SJSA1 (cell line): Measurements from ENCODE around the gene SMAD3. TPM values are rescaled to one million over a fixed set of nuclear protein-coding genes. Genes with fewer than 3 reads are reported as not detected.
A peak's percentile ranks its signal among the peaks of the same experiment; 100 is the strongest.
"Not testable (repeated sequence)": the region's sequence is repeated elsewhere in the genome, so short reads cannot be mapped to it uniquely, and the experiment has no call there.

Source experiments
- DNase-seq, 2 experiments: peaks; one replicate each; pipeline ENCODE4 v3.0.0-alpha.2; 2015 to 2020; ENCODE audit warnings: low spot score in 2 of 2, low read depth in 1 of 2
- H3K27ac ChIP-seq: fragments of 250-450 bp; sonication (Bioruptor Pico); 2 replicates; pipeline ENCODE4 v1.5.1; 2020; ENCODE audit warnings: mild to moderate bottlenecking, moderate library complexity
- H3K27me3 ChIP-seq: fragments of 250-450 bp; sonication (Bioruptor Pico); replicated peaks from 2 replicates; pipeline ENCODE4 v1.5.1; 2020; ENCODE audit warnings: mild to moderate bottlenecking, moderate library complexity
- H3K36me3 ChIP-seq: fragments of 250-450 bp; sonication (Bioruptor Pico); 2 replicates; pipeline ENCODE4 v1.5.1; 2020; ENCODE audit warnings: mild to moderate bottlenecking
- H3K4me1 ChIP-seq: fragments of 250-450 bp; sonication (Bioruptor Pico); replicated peaks from 2 replicates; pipeline ENCODE4 v1.6.1; 2021; ENCODE audit warnings: mild to moderate bottlenecking
- H3K4me3 ChIP-seq: fragments of 250-450 bp; sonication (Bioruptor Pico); 2 replicates; pipeline ENCODE4 v1.5.1; 2020; ENCODE audit warnings: mild to moderate bottlenecking
- H3K9me3 ChIP-seq: fragments of 250-450 bp; sonication (Bioruptor Pico); replicated peaks from 2 replicates; pipeline ENCODE4 v1.5.1; 2020; ENCODE audit warnings: mild to moderate bottlenecking
- total RNA-seq: library from RNA; depleted of rRNA; stranded (reverse); fragments of >200 nt; shearing (Covaris generic); gene quantifications from 2 replicates; pipeline ENCODE4 v1.2.3, GENCODE V29; 2014

The SMAD3 gene
- total RNA-seq, 1 experiment from 2014 or later = 22.0 TPM

GRCh38 chr15:67146875-67147381 is 81.5 kb downstream of the SMAD3 start:
- no peak overlapping the region for H3K4me3 ChIP-seq
- H3K27me3 ChIP-seq = no peaks in the 10 kb centered on the region

GRCh38 chr15:67147396-67147949 is 82.1 kb downstream of the SMAD3 start:
- no peak for DNase-seq
- H3K9me3 ChIP-seq = no peaks in the 10 kb centered on the region
- no peaks in the 10 kb centered on the region for H3K27me3 ChIP-seq
- peaks cover 96% of the 10 kb centered on the region for H3K4me1 ChIP-seq
- H3K27ac ChIP-seq = peak overlapping the region; percentile 98
- no peak overlapping the region for H3K4me3 ChIP-seq
- H3K36me3 ChIP-seq = no peaks in the 10 kb centered on the region; the same call in 1 of the 2 replicates

More at GRCh38 chr15:67146875-67147381, 81.5 kb downstream of the SMAD3 start:
- Histone ChIP-seq H3K36me3 (no peaks in the 10 kb centered on the region; the same call in 1 of the 2 replicates), H3K4me1 (peaks cover 96% of the 10 kb centered on the region), H3K27ac (peak overlapping the region; percentile 98), H3K9me3 (no peaks in the 10 kb centered on the region)
- peak; percentile 87 to 93 for DNase-seq

GRCh38 chr15:67148196-67148701 is 82.8 kb downstream of the SMAD3 start:
- H3K9me3 ChIP-seq = no peaks in the 10 kb centered on the region
- no peaks in the 10 kb centered on the region; the same call in 1 of the 2 replicates for H3K36me3 ChIP-seq
- H3K27ac ChIP-seq = peak overlapping the region; percentile 98
- DNase-seq = peak in 1 of 2 experiments; percentile 68
- peaks cover 95% of the 10 kb centered on the region for H3K4me1 ChIP-seq
- no peaks in the 10 kb centered on the region for H3K27me3 ChIP-seq
- H3K4me3 ChIP-seq = no peak overlapping the region

- Histone ChIP-seq H3K9me3 (no peaks in the 10 kb centered on the region), H3K36me3 (no peaks in the 10 kb centered on the region; the same call in 1 of the 2 replicates), H3K27me3 (no peaks in the 10 kb centered on the region)
These were observed 83.8 kb downstream of the SMAD3 start for GRCh38 chr15:67149068-67149772.

GRCh38 chr15:67149773-67150022 is 84.3 kb downstream of the SMAD3 start:
- peak overlapping the region; percentile 11 for H3K4me3 ChIP-seq
- H3K9me3 ChIP-seq = no peaks in the 10 kb centered on the region
- H3K27me3 ChIP-seq = no peaks in the 10 kb centered on the region
- H3K27ac ChIP-seq = peak overlapping the region; percentile 98
- DNase-seq = no peak
- peaks cover under 1% of the 10 kb centered on the region for H3K36me3 ChIP-seq
- peaks cover 94% of the 10 kb centered on the region for H3K4me1 ChIP-seq

More at GRCh38 chr15:67149068-67149772, 83.8 kb downstream of the SMAD3 start:
- no peak for DNase-seq
- peak overlapping the region; percentile 98 for H3K27ac ChIP-seq
- peaks cover 94% of the 10 kb centered on the region for H3K4me1 ChIP-seq
- peak overlapping the region; percentile 11; the same call in 1 of the 2 replicates for H3K4me3 ChIP-seq

GRCh38 chr15:67150023-67150860 is 84.8 kb downstream of the SMAD3 start:
- Histone ChIP-seq H3K36me3 (peaks cover 6% of the 10 kb centered on the region), H3K27ac (peak overlapping the region; percentile 98), H3K9me3 (no peaks in the 10 kb centered on the region), H3K4me3 (peak overlapping the region; percentile 11), H3K27me3 (no peaks in the 10 kb centered on the region), H3K4me1 (peaks cover 93% of the 10 kb centered on the region)
- peak; percentile 98 to 99 for DNase-seq

GRCh38 chr15:67152429-67152828 is 87.0 kb downstream of the SMAD3 start:
- Histone ChIP-seq H3K9me3 (no peaks in the 10 kb centered on the region), H3K4me1 (peaks cover 71% of the 10 kb centered on the region), H3K36me3 (peaks cover 18% of the 10 kb centered on the region), H3K27ac (peak overlapping the region; percentile 65), H3K4me3 (no peak overlapping the region), H3K27me3 (no peaks in the 10 kb centered on the region)
- DNase-seq = peak; percentile 63 to 81

- peaks cover 65% of the 10 kb centered on the region for H3K4me1 ChIP-seq
- H3K4me3 ChIP-seq, H3K27me3 ChIP-seq, H3K9me3 ChIP-seq, DNase-seq: not testable (repeated sequence)
- peak overlapping the region; percentile 65 for H3K27ac ChIP-seq
- peaks cover 19% of the 10 kb centered on the region for H3K36me3 ChIP-seq
These were observed 87.6 kb downstream of the SMAD3 start for GRCh38 chr15:67153044-67153443.

- Histone ChIP-seq H3K4me1 (peaks cover 53% of the 10 kb centered on the region), H3K27ac (no peak overlapping the region), H3K27me3 (no peaks in the 10 kb centered on the region), H3K4me3 (no peak overlapping the region), H3K9me3 (no peaks in the 10 kb centered on the region), H3K36me3 (peaks cover 23% of the 10 kb centered on the region)
- DNase-seq = no peak
These were observed 88.8 kb downstream of the SMAD3 start for GRCh38 chr15:67154249-67154648.

- Histone ChIP-seq H3K27ac (no peak overlapping the region), H3K4me1 (peaks cover 34% of the 10 kb centered on the region), H3K4me3 (no peak overlapping the region), H3K36me3 (peaks cover 23% of the 10 kb centered on the region), H3K27me3 (no peaks in the 10 kb centered on the region), H3K9me3 (no peaks in the 10 kb centered on the region)
- no peak for DNase-seq
These were observed 91.0 kb downstream of the SMAD3 start for GRCh38 chr15:67156426-67156825.

- peaks cover 23% of the 10 kb centered on the region for H3K36me3 ChIP-seq
- H3K9me3 ChIP-seq = no peaks in the 10 kb centered on the region
- no peak overlapping the region for H3K27ac ChIP-seq
- no peak overlapping the region for H3K4me3 ChIP-seq
- no peak for DNase-seq
- H3K27me3 ChIP-seq = no peaks in the 10 kb centered on the region
- peaks cover 30% of the 10 kb centered on the region for H3K4me1 ChIP-seq
These were observed 91.4 kb downstream of the SMAD3 start for GRCh38 chr15:67156834-67157233.

GRCh38 chr15:67157521-67158252 is 92.3 kb downstream of the SMAD3 start:
- DNase-seq = no peak
- no peaks in the 10 kb centered on the region for H3K27me3 ChIP-seq
- no peak overlapping the region for H3K27ac ChIP-seq
- peaks cover 21% of the 10 kb centered on the region for H3K4me1 ChIP-seq
- H3K36me3 ChIP-seq = peaks cover 23% of the 10 kb centered on the region
- no peaks in the 10 kb centered on the region for H3K9me3 ChIP-seq
- H3K4me3 ChIP-seq = no peak overlapping the region

- Histone ChIP-seq H3K9me3 (no peaks in the 10 kb centered on the region), H3K27me3 (no peaks in the 10 kb centered on the region), H3K4me3 (no peak overlapping the region), H3K27ac (no peak overlapping the region), H3K36me3 (peaks cover 27% of the 10 kb centered on the region), H3K4me1 (peaks cover 16% of the 10 kb centered on the region)
- DNase-seq = no peak
These were observed 93.0 kb downstream of the SMAD3 start for GRCh38 chr15:67158367-67158766.
